Neural crest cell (in vitro differentiated cells): ENCODE results near the gene TRIM71. TPM values are rescaled to one million over a fixed set of nuclear protein-coding genes. Genes with fewer than 3 reads are reported as not detected.
A peak's percentile ranks its signal among the peaks of the same experiment; 100 is the strongest.
"Not testable (repeated sequence)": the region's sequence is repeated elsewhere in the genome, so short reads cannot be mapped to it uniquely, and the experiment has no call there.

Experiments used
- DNase-seq: peaks from one replicate; pipeline ENCODE4 v3.0.0; 2021; ENCODE audit warnings: low read depth, mixed read lengths, low spot score
- H3K27ac Mint-ChIP-seq: one replicate; pipeline ENCODE4 v1.8.0; 2021; ENCODE audit warnings: mild to moderate bottlenecking, mixed read lengths; ENCODE audit not compliant: unreplicated experiment
- H3K27me3 Mint-ChIP-seq: 2 replicates; pipeline ENCODE4 v1.8.0; 2021; ENCODE audit warnings: low read depth, mild to moderate bottlenecking, mixed read lengths
- H3K36me3 Mint-ChIP-seq: 2 replicates; pipeline ENCODE4 v1.8.0; 2021; ENCODE audit warnings: low read depth, mild to moderate bottlenecking, mixed read lengths
- H3K4me1 Mint-ChIP-seq: 2 replicates; pipeline ENCODE4 v1.8.0; 2021; ENCODE audit warnings: mixed read lengths
- H3K4me3 Mint-ChIP-seq: one replicate; pipeline ENCODE4 v1.8.0; 2021; ENCODE audit warnings: mild to moderate bottlenecking, mixed read lengths
- H3K9me3 Mint-ChIP-seq: 2 replicates; pipeline ENCODE4 v1.8.0; 2021; ENCODE audit warnings: mixed read lengths
- long read RNA-seq: library from polyadenylated mRNA; unstranded; transcript quantifications from one replicate; pipeline ENCODE4 v2.0.0, GENCODE V29; 2020
- total RNA-seq: library from RNA; stranded (reverse); gene quantifications from 2 replicates; pipeline ENCODE4 v1.2.1, GENCODE V29; 2021
- TF ChIP-seq, protein P1 (sequence below): fragments of 200-600 bp; sonication (generic); conservative IDR thresholded peaks from 2 replicates; pipeline ENCODE4 v1.5.0; 2021; ENCODE audit warnings: antibody characterized with exemption, mild to moderate bottlenecking

The TRIM71 gene
- 92.4 and 95.2 TPM in 2 replicates for total RNA-seq
- long read RNA-seq, partial matches to known transcripts, result 6 of 12 reads
- long read RNA-seq, other reads (novel, unspliced or antisense), result 6 of 12 reads

DNA sequence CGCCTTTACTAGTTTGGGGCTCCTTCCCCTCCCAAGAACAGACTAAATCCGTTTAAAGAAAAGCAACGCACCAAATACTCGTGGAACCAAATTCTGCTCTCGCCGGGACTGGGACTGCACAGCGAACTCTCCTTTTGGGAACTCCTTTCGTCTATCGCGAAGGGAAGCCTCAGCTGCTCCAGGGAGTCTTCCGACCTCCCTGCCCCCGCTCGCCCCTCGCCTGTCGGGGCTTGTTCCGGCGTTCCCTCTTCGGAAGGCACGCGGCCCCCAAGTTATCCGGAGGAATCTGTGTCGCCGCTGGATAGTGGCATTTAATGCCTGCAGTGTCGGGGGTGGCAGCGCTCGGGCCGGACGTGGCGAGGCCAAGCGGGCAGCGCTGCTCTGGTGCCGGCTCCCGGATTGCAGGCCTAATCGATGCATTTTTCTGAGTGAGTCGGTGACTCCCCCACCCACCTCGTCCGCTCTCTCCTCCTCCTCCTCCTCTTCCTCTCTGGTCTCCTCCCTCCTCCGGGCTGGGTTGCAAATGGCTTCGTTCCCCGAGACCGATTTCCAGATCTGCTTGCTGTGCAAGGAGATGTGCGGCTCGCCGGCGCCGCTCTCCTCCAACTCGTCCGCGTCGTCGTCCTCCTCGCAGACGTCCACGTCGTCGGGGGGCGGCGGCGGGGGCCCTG lies at the start of gene TRIM71:
Gene TRIM71 (plus strand): TSS at position 440 of the 671 bp plus-strand sequence. CDS start 84 bp downstream, at position 524.
- DNase-seq, result no peak
- H3K4me3 Mint-ChIP-seq, result peak within 1 kb of the TSS; percentile 96
- peaks cover 71% of the 10 kb centered on the region for H3K4me1 Mint-ChIP-seq
- no peaks in the 10 kb centered on the region for H3K9me3 Mint-ChIP-seq
- TF ChIP-seq, protein P1, sequence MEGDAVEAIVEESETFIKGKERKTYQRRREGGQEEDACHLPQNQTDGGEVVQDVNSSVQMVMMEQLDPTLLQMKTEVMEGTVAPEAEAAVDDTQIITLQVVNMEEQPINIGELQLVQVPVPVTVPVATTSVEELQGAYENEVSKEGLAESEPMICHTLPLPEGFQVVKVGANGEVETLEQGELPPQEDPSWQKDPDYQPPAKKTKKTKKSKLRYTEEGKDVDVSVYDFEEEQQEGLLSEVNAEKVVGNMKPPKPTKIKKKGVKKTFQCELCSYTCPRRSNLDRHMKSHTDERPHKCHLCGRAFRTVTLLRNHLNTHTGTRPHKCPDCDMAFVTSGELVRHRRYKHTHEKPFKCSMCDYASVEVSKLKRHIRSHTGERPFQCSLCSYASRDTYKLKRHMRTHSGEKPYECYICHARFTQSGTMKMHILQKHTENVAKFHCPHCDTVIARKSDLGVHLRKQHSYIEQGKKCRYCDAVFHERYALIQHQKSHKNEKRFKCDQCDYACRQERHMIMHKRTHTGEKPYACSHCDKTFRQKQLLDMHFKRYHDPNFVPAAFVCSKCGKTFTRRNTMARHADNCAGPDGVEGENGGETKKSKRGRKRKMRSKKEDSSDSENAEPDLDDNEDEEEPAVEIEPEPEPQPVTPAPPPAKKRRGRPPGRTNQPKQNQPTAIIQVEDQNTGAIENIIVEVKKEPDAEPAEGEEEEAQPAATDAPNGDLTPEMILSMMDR, result no peak
- H3K27ac Mint-ChIP-seq, result peak within 1 kb of the TSS; percentile 98
- H3K36me3 Mint-ChIP-seq, result peaks cover 21% of the 10 kb centered on the region
- H3K27me3 Mint-ChIP-seq, result peaks cover 13% of the 10 kb centered on the region

GRCh38 chr3:32778389-32778788 lies 39.4 kb upstream of the TRIM71 start:
- Mint-ChIP-seq H3K4me3 (no peak overlapping the region), H3K27ac (no peak overlapping the region), H3K9me3 (no peaks in the 10 kb centered on the region), H3K36me3 (peaks cover 12% of the 10 kb centered on the region), H3K4me1 (peaks cover 30% of the 10 kb centered on the region), H3K27me3 (peaks cover 4% of the 10 kb centered on the region)
- no peak for DNase-seq
- TF ChIP-seq, protein P1, result no peak

GRCh38 chr3:32780071-32780734 lies 37.6 kb upstream of the TRIM71 start:
- Mint-ChIP-seq H3K4me1 (peaks cover 30% of the 10 kb centered on the region), H3K36me3 (peaks cover 9% of the 10 kb centered on the region), H3K4me3 (peak overlapping the region; percentile 90), H3K27me3 (peaks cover 4% of the 10 kb centered on the region), H3K27ac (peak overlapping the region; percentile 94), H3K9me3 (no peaks in the 10 kb centered on the region)
- TF ChIP-seq, protein P1, result no peak
- peak; percentile 8 for DNase-seq

DNA sequence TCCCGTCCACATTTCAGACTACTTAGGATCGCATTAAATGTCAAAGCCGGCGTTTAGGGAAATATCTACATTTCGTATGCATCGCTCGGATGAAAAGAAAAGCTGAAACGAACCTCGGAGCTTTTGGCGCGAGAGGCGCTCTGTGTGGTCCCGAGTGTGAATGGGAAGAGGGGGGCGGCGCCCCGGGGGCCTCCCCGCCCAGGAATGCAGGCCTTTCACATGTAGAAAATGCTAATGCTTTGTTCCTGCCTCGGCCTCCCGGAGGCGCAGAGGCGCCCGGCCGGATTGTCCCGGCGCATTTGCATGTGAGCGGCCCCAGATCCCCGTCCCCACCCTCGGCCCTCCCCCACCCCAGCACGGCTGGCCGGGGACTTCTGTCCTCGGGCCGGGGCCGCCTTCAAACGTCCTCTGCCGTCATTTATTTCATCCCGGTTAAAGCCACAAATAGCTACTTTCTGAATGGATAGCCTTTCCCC lies 37.0 kb upstream of the TRIM71 start:
- H3K9me3 Mint-ChIP-seq, result no peaks in the 10 kb centered on the region
- TF ChIP-seq, protein P1, result peak; percentile 12
- peaks cover 34% of the 10 kb centered on the region for H3K4me1 Mint-ChIP-seq
- peak overlapping the region; percentile 90 for H3K4me3 Mint-ChIP-seq
- H3K36me3 Mint-ChIP-seq, result peaks cover 9% of the 10 kb centered on the region
- DNase-seq, result peak; percentile 83
- H3K27me3 Mint-ChIP-seq, result peaks cover 4% of the 10 kb centered on the region
- peak overlapping the region; percentile 94 for H3K27ac Mint-ChIP-seq

GRCh38 chr3:32781211-32781968 lies 36.4 kb upstream of the TRIM71 start:
- peaks cover 34% of the 10 kb centered on the region for H3K4me1 Mint-ChIP-seq
- peak; percentile 87 for DNase-seq
- TF ChIP-seq, protein P1, result peak; percentile 84
- peak overlapping the region; percentile 90 for H3K4me3 Mint-ChIP-seq
- no peaks in the 10 kb centered on the region for H3K9me3 Mint-ChIP-seq
- peak overlapping the region; percentile 94 for H3K27ac Mint-ChIP-seq
- H3K27me3 Mint-ChIP-seq, result peaks cover 4% of the 10 kb centered on the region
- H3K36me3 Mint-ChIP-seq, result peaks cover 6% of the 10 kb centered on the region

GRCh38 chr3:32781969-32782270 lies 35.9 kb upstream of the TRIM71 start:
- DNase-seq, H3K9me3 Mint-ChIP-seq, H3K27ac Mint-ChIP-seq, H3K27me3 Mint-ChIP-seq, H3K36me3 Mint-ChIP-seq: not testable (repeated sequence)
- H3K4me3 Mint-ChIP-seq, result peak overlapping the region; percentile 73
- H3K4me1 Mint-ChIP-seq, result peaks cover 34% of the 10 kb centered on the region
